Activated naive CD8-positive, alpha-beta T cell (primary cell): ENCODE data around the gene NAB1.
"Not testable (repeated sequence)": the region's sequence is repeated elsewhere in the genome, so short reads cannot be mapped to it uniquely, and the experiment has no call there.

ENCODE experiments used
- H3K27ac Mint-ChIP-seq: one replicate; pipeline ENCODE4 v1.8.0; 2021; ENCODE audit warnings: mixed read lengths
- H3K27me3 Mint-ChIP-seq: one replicate; pipeline ENCODE4 v1.8.0; 2021; ENCODE audit warnings: mixed read lengths
- H3K36me3 Mint-ChIP-seq: one replicate; pipeline ENCODE4 v1.8.0; 2021; ENCODE audit warnings: mixed read lengths
- H3K4me1 Mint-ChIP-seq: one replicate; pipeline ENCODE4 v1.8.0; 2021; ENCODE audit warnings: low read depth, mixed read lengths
- H3K4me3 Mint-ChIP-seq: one replicate; pipeline ENCODE4 v1.8.0; 2021; ENCODE audit warnings: mild to moderate bottlenecking, mixed read lengths
- H3K9me3 Mint-ChIP-seq: one replicate; pipeline ENCODE4 v1.8.0; 2021; ENCODE audit warnings: low read depth, mixed read lengths

Gene NAB1

GRCh38 chr2:190705280-190705679, 56.4 kb downstream of the NAB1 start:
- Mint-ChIP-seq H3K9me3 (peaks cover 4% of the 10 kb centered on the region), H3K4me1 (peaks cover 10% of the 10 kb centered on the region), H3K4me3 (no peak overlapping the region), H3K27me3 (no peaks in the 10 kb centered on the region), H3K36me3 (peaks cover 2% of the 10 kb centered on the region), H3K27ac (no peak overlapping the region)

GRCh38 chr2:190707726-190708125, 58.8 kb downstream of the NAB1 start:
- peaks cover 2% of the 10 kb centered on the region for H3K36me3 Mint-ChIP-seq
- peaks cover 4% of the 10 kb centered on the region for H3K9me3 Mint-ChIP-seq
- no peak overlapping the region for H3K4me3 Mint-ChIP-seq
- H3K4me1 Mint-ChIP-seq = peaks cover 7% of the 10 kb centered on the region
- no peaks in the 10 kb centered on the region for H3K27me3 Mint-ChIP-seq
- no peak overlapping the region for H3K27ac Mint-ChIP-seq

GRCh38 chr2:190708650-190709049, 59.8 kb downstream of the NAB1 start:
- not testable (repeated sequence) for H3K9me3 Mint-ChIP-seq, H3K4me3 Mint-ChIP-seq, H3K27me3 Mint-ChIP-seq, H3K27ac Mint-ChIP-seq, H3K36me3 Mint-ChIP-seq
- peaks cover 12% of the 10 kb centered on the region for H3K4me1 Mint-ChIP-seq

GRCh38 chr2:190711069-190711468, 62.2 kb downstream of the NAB1 start:
- no peak overlapping the region for H3K27ac Mint-ChIP-seq
- H3K36me3 Mint-ChIP-seq = peaks cover 2% of the 10 kb centered on the region
- H3K4me3 Mint-ChIP-seq = no peak overlapping the region
- peaks cover 18% of the 10 kb centered on the region for H3K4me1 Mint-ChIP-seq
- no peaks in the 10 kb centered on the region for H3K27me3 Mint-ChIP-seq
- H3K9me3 Mint-ChIP-seq = peaks cover 4% of the 10 kb centered on the region

DNA sequence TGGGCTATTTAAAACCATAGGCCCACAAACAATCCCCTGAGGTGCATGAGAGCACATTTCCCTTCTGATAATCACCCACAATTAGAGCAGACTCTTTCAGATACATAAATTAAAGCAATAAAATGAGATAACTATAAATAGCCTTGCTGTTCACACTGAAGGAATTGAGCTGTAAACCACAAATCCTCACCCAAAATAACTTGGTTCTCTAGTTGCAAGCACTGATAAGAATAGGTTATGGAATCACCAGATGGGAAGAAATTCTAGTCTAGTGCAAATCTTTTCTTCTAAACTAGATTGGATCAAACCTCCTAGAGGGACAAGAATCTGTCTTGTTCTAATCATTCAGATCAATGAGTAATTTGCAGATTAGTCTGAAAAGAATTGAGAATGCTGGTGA, 64.6 kb downstream of the NAB1 start:
- Mint-ChIP-seq H3K4me1 (peaks cover 34% of the 10 kb centered on the region), H3K27ac (peak overlapping the region; percentile 28), H3K9me3 (peaks cover 1% of the 10 kb centered on the region), H3K27me3 (no peaks in the 10 kb centered on the region), H3K36me3 (peaks cover 4% of the 10 kb centered on the region), H3K4me3 (no peak overlapping the region)

DNA sequence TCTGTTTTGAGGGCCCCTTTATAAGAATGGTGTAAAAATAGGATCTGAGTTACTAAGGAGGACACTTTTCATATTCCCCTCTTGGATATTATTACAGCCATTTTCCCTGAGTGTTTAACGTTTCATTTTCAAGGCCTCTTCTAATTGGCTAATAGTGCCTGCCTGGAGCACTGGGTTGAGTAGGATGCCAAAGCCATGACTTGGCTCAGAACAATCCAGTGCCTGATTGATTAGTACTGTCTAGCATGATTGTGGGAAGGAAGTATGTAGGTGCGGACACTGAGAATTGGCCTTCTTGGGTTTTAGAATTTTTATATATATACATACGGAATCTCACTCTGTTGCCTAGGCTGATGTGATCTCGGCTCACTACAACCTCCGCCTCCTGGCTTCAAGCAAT, 66.1 kb downstream of the NAB1 start:
- H3K27me3 Mint-ChIP-seq = no peaks in the 10 kb centered on the region
- H3K27ac Mint-ChIP-seq = no peak overlapping the region
- H3K4me3 Mint-ChIP-seq = no peak overlapping the region
- H3K4me1 Mint-ChIP-seq = peaks cover 44% of the 10 kb centered on the region
- H3K36me3 Mint-ChIP-seq = peaks cover 3% of the 10 kb centered on the region
- H3K9me3 Mint-ChIP-seq = no peaks in the 10 kb centered on the region

- Mint-ChIP-seq H3K36me3 (peaks cover 3% of the 10 kb centered on the region), H3K4me1 (peaks cover 55% of the 10 kb centered on the region), H3K27ac (peak overlapping the region; percentile 58), H3K27me3 (no peaks in the 10 kb centered on the region), H3K4me3 (no peak overlapping the region), H3K9me3 (no peaks in the 10 kb centered on the region)
Observed at GRCh38 chr2:190716176-190716807, 67.4 kb downstream of the NAB1 start.

DNA sequence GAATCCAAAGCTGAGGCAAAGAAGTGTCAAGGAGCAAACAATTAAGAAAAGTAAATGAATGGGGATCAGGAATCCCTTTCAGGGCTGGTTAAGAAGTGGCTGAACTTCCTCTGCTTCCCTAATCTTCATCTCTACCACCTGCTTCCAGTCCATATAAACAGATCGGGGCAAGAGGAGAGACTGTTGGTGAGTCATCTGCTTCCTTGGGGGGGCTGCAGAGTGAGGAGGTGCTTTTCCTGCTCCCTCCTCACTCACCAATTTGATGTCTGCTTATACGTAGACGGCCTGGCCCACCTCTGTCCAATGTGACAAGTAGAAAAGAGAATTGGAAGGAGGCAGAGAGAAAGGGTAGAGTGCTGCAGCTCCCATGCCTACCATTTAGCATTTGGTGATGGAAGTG, 68.4 kb downstream of the NAB1 start:
- Mint-ChIP-seq H3K4me3 (peak overlapping the region; percentile 4), H3K9me3 (no peaks in the 10 kb centered on the region), H3K27ac (peak overlapping the region; percentile 96), H3K27me3 (no peaks in the 10 kb centered on the region), H3K4me1 (peaks cover 65% of the 10 kb centered on the region), H3K36me3 (peaks cover 3% of the 10 kb centered on the region)

DNA sequence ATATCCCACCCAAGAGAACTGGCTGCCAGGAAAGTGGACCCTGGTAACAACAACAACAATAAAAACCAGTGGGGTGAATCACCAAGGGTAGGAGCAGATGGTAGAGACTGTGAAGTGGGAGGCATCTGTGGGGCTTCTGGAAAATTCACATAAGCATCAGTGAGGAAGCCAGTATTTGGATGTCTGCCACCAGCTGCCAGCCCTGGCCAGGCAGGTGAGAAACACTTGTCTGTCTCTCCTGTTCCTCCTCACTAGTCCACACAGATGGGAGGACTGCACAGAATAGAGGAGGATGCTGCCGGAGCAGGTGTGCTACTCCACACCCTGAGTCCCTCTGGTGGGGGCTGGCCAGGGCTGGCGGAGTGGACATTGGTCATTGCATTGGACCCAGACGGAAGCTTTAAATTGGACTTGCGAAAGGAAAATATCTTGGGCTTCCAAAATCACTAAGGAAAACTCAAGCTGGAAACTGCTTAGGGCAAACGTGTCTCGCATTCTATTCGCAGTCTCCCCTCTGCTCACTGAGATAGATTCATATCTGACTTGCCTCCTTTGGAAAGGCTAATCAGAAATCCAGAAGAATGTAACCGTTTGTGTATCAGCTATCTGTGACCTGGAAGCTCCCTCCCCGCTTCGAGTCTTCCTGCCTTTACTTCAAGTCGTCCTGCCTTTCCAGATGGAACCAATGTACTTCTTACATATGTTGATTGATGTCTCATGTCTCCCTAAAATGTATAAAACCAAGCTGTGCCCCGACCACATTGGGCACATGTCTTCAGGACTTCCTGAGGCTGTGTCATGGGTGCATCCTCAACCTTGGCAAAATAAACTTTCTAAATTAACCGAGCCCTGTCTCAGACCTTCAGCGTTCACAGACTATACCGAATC, 69.1 kb downstream of the NAB1 start:
- H3K9me3 Mint-ChIP-seq = no peaks in the 10 kb centered on the region
- H3K36me3 Mint-ChIP-seq = peaks cover 3% of the 10 kb centered on the region
- H3K4me1 Mint-ChIP-seq = peaks cover 71% of the 10 kb centered on the region
- no peaks in the 10 kb centered on the region for H3K27me3 Mint-ChIP-seq
- peak overlapping the region; percentile 74 for H3K4me3 Mint-ChIP-seq
- peak overlapping the region; percentile 96 for H3K27ac Mint-ChIP-seq

GRCh38 chr2:190718652-190719526, 70.0 kb downstream of the NAB1 start:
- peak overlapping the region; percentile 74 for H3K4me3 Mint-ChIP-seq
- peak overlapping the region; percentile 96 for H3K27ac Mint-ChIP-seq
- no peaks in the 10 kb centered on the region for H3K9me3 Mint-ChIP-seq
- H3K36me3 Mint-ChIP-seq = peaks cover 3% of the 10 kb centered on the region
- H3K4me1 Mint-ChIP-seq = peaks cover 70% of the 10 kb centered on the region
- H3K27me3 Mint-ChIP-seq = no peaks in the 10 kb centered on the region

DNA sequence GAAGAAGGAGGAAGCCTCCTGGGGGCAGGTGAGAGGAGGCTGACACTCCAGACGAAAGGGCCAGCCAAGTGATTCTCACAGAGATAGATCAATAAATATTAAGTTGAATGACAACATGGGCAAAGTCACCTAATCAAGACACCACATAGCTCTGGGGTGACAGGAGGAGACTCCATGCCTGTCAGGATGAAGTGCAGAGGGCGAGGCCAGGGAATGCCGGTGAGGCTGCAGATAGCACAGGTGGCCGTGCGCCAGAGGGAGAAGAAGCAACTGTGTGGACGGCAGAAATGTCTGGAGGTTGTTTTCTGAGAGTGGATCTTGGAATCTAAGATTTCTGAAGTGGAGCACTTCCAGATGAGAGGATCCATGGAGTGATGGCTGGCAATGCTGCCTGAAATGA, 71.4 kb downstream of the NAB1 start:
- H3K27ac Mint-ChIP-seq = peak overlapping the region; percentile 66

GRCh38 chr2:190720691-190721090, 71.8 kb downstream of the NAB1 start:
- Mint-ChIP-seq H3K27me3 (no peaks in the 10 kb centered on the region), H3K36me3 (peaks cover 3% of the 10 kb centered on the region), H3K27ac (peak overlapping the region; percentile 98), H3K4me3 (peak overlapping the region; percentile 23), H3K9me3 (no peaks in the 10 kb centered on the region), H3K4me1 (peaks cover 72% of the 10 kb centered on the region)

More for the DNA sequence above, 71.4 kb downstream of the NAB1 start:
- H3K4me1 Mint-ChIP-seq = peaks cover 72% of the 10 kb centered on the region
- H3K9me3 Mint-ChIP-seq = no peaks in the 10 kb centered on the region
- no peak overlapping the region for H3K4me3 Mint-ChIP-seq
- H3K36me3 Mint-ChIP-seq = peaks cover 3% of the 10 kb centered on the region
- H3K27me3 Mint-ChIP-seq = no peaks in the 10 kb centered on the region

DNA sequence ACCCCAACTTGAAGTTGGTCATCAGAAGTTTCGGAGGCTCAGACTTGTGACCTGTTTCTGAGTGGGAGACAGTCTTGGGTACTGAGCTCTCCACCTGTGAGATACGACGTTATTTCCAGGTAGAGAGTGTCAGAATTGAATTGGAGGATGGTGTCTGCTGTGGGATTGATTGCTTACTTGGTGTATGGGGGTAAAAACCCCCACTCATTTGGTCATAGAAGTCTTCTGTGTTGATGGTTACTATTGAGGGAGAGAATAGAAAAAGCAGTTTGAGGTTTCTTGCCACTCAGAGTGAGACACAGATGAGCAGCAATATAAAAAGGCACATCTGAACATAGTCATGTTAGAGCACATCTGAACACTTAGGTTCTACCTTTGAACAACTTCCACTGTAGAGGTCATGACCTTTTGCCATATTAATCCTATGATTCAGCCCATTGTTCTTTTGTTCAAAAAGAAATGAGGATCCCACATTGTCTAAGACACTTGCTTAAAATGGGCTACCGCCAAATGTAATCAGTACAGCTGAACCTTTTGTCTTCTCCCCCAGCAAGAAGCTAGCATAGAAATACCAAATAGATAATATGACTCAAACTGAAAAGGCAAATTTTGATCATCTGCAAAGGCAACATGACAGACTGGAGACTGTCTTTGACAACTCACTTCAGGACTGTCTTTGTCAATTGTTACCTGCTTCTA, 73.3 kb downstream of the NAB1 start:
- peak overlapping the region; percentile 98 for H3K27ac Mint-ChIP-seq
- H3K4me1 Mint-ChIP-seq = peaks cover 63% of the 10 kb centered on the region
- H3K9me3 Mint-ChIP-seq = no peaks in the 10 kb centered on the region
- peak overlapping the region; percentile 79 for H3K4me3 Mint-ChIP-seq
- peaks cover 3% of the 10 kb centered on the region for H3K36me3 Mint-ChIP-seq
- no peaks in the 10 kb centered on the region for H3K27me3 Mint-ChIP-seq

GRCh38 chr2:190722835-190723234, 74.0 kb downstream of the NAB1 start:
- H3K4me3 Mint-ChIP-seq = peak overlapping the region; percentile 79
- H3K36me3 Mint-ChIP-seq = peaks cover 3% of the 10 kb centered on the region
- no peaks in the 10 kb centered on the region for H3K27me3 Mint-ChIP-seq
- H3K27ac Mint-ChIP-seq = peak overlapping the region; percentile 98
- H3K9me3 Mint-ChIP-seq = no peaks in the 10 kb centered on the region
- H3K4me1 Mint-ChIP-seq = peaks cover 57% of the 10 kb centered on the region
